ENCODE data around the gene CDCP1.
"Not testable (repeated sequence)": the region's sequence is repeated elsewhere in the genome, so short reads cannot be mapped to it uniquely, and the experiment has no call there.

CDCP1 gene

DNA sequence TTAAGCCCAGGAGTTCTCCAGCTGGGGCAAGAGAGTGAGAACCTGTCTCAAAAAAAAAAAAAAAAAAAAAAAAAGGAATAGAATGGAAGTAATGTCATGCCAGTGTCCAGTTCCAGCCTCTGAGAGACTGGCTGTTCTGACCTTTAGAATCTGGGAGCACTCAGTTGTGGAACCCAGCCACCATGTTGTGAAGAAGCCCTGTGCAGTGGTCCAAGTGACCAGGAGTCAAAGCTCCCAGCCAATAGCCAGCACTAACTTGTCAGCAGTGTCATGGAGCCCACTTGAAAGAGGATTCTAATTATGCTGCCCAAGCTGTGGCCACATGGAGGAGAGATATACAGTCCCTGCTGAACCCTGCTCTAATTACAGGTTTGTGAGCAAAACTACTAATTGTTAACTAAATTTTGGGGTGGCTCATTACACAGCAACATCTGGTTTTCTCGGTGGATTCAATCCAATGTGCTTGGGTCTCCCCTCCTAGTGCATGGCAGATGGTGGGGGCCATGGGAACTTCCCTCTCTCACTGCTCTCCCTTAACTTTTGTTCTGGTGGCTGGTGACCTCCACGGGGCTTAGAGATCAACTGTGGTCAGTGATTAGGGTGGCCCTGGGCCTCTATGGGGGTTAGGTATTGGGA is 64.6 kb downstream of the CDCP1 start:
- no peak for DNase-seq

DNA sequence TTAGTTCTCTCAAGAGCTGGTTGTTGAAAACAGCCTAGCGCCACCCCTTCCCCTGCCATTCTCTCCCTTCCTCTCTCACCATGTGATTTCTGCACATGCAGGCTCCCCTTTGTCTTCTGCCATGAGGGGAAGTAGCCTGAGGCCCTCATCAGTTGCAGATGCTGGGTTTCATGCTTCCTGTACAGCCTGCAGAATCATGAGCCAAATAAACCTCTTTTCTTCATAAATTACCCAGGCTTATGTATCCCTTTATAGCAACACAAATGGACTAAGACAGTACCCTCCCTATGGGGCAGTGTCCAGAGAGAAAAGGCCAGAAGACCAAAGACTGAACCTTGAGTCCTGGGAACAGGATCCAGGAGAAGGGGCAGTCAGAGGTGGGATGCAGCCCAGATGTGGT is 65.4 kb downstream of the CDCP1 start:
- no peak for DNase-seq

DNA sequence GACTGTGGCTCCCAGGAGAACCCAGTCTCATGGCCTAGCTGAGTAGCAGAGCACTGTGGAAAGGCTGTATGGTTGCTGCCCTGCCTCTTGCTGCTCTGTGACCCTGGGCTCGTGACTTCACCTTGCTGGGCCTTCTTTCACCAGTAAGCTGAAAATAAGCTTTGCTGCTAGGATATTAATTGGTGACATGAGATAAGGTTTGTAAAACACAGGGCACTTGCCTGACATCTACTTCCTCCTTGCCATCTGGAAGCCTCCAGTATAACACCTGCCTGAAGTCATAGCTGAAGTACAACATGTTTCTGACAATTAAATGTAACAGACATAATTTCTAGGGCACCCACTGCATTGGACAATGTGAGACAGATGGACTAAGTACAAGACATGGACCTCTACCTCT is 66.5 kb downstream of the CDCP1 start:
- DNase-seq: no peak

GRCh38 chr3:45078910-45079522 is 67.2 kb downstream of the CDCP1 start:
- no peak for DNase-seq

- DNase-seq: not testable (repeated sequence)
Observed at GRCh38 chr3:45078256-45078655, 67.9 kb downstream of the CDCP1 start.

GRCh38 chr3:45075821-45076625 is 70.2 kb downstream of the CDCP1 start:
- DNase-seq: no peak

GRCh38 chr3:45071075-45071474 is 75.1 kb downstream of the CDCP1 start:
- no peak for DNase-seq

DNA sequence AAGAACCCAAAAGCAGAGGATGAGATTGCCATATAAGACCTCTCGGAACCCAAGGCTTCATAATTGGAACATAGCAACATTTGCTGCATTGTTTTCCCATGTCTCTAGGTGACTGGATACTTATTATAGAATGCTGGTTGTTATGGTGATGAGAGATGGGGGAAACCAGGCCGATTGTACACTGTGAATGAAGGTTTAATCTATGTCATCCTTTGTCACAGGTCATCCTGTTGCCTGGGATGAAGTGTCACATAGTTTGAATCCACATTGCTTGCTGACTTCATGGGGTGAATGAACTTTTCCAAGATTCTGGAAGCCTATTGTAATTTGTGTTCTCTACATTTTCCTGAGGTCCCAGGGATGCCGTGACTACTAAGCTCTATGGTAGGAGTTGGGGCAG is 78.2 kb downstream of the CDCP1 start:
- no peak for DNase-seq

- DNase-seq: no peak
Observed at GRCh38 chr3:45067486-45067885, 78.7 kb downstream of the CDCP1 start.

DNA sequence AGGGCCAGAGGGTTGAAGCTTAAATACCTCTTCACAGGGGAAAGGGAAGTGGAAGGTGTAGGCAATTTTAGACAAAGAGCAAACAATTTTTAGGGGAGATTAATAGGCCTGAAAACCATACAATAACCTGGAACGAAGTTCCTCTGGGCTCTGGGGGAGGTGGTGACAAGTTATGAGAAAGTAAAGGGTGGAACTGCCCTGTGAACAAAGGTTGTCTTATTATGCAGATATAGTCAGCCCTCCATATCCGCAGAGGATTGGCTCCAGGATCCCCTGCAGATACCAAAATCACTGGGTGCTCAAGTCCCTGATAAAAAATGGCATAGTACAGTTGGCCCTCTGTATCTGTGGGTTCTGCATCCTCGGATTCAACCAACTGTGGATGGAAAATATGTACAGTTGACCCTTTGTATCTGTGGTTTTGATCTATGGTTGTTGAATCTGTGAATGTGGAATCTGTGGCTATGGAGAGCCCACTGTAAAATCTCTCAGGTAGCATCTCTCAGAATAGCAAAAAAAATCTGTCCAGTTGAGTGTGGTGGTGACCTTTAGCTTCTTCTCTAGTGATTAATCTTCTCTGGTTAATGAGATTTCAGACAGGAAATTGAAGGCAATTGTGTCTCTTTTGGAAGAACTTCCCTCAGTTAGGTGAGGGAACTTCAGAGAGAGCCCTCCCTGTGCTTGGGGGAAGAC is 79.9 kb downstream of the CDCP1 start:
- DNase-seq: no peak

- DNase-seq: no peak
Observed at GRCh38 chr3:45065373-45065720, 80.8 kb downstream of the CDCP1 start.

GRCh38 chr3:45064512-45065372 is 81.4 kb downstream of the CDCP1 start:
- DNase-seq: no peak

- DNase-seq: no peak
Observed at GRCh38 chr3:45062697-45063070, 83.5 kb downstream of the CDCP1 start.

DNA sequence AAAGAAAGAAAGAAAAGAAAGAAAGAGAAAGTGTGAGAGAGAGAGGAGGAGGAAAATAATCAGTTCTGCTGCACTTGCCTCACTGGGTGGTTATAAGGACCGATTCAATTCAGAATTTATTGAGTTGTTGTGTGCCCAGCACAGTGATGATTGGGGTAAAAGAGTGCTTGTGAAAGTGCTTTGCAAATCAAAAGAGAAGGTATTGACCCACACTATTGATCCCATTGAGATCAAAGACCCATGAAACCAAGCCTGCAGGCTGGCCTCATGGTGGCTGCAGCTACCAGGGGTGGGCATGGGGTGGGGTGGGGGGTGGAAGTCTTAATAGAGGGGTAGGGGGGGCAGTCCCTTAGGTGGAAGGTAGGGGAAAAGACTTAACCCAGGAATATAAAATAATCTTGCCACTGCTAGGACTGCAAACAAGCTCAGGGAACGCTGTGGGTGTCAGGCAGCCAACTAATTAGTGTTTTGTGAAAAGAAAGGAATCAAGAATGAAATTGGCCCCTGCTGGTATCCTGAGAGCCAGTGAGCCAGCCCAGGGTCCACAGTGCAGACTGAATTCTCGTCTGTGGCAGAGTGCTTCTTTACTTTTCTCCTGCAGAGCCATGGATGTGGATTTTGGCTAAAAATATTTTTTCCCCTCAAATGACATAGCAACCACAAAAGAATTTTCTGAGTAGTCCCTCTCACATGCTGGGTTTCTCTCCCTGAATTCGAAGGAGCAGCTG is 85.8 kb downstream of the CDCP1 start:
- DNase-seq: no peak

DNA sequence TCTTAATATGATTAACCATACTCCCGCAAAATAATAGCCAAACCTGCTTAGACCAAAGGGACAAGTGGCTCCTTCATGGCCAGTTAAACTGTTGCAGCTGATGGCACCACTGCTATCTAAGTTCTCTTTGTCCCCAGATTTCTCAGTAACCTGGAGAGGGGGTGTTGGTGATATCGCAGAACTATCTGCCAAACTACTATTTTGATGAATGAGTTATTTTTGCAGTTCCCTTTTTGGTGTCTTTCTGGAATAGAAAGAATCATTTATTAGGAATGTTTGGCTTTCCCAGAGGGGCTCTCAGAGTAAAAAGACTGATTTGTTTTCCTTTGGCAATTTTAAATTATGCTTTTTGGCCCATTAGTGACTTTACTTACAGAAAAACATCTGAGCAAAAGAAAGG is 87.0 kb downstream of the CDCP1 start:
- no peak for DNase-seq

- no peak for DNase-seq
Observed at GRCh38 chr3:45057557-45057956, 88.6 kb downstream of the CDCP1 start.

GRCh38 chr3:45056608-45057301 is 89.4 kb downstream of the CDCP1 start:
- no peak for DNase-seq

DNA sequence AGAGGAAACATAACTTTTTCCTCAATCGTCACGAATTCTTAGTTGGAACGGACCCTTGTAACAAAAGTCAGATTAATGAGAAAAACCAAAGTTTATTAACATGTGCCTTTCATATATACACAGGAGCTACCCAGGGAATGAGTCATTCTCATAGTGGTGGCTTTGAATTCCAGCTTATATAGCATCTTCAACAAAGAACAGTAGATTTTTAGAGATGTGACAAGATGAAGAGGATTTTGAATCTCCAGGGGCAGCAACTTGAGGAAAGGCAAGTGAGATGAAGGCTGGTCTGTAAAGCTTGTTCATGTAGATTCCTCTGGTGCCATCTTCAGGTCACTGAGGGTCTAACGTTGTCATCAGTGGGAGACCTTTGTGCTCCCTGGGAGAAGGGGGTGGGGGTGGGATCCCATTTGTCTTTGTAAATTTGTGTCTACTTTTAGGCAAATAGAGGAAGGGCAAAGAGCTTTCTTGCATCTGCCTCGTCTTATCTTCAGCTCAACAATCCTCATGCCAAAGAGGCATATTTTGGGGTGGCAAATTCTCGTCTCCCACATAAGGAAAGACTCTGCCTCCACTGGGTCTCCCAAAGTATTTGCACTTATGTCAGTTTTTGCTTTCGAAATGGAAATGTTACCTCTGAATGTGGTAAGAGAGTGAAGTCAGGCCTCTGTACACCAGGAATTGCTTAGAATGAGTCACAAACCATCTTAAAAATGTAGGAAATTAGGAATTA is 90.6 kb downstream of the CDCP1 start:
- DNase-seq: no peak

DNA sequence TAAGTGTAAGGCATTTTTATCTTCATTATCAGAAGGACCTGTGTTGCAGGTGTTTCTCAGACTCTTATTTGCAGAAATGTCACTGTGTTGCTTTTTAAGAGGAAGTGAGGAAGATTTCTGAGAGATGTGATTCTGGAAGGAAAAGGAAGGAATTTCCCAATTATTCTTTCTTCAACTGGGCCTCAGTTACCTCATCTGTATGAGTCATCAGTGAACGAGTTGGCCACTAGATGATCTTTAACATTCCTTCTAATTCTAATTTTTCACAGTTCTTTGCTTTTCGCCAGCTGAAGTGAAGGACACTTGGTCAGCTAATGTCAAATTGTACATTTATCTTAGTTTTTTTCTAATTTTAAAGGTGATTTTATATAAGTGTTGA is 91.2 kb downstream of the CDCP1 start:
- no peak for DNase-seq

GRCh38 chr3:45054196-45054857 is 91.9 kb downstream of the CDCP1 start:
- DNase-seq: no peak

Data from effector CD4-positive, alpha-beta T cell (primary cell).